ENCODE results near the gene ANTXR2.
A peak's percentile ranks its signal among the peaks of the same experiment; 100 is the strongest.

The ANTXR2 gene

GRCh38 chr4:79987401-79987800 lies 85.6 kb downstream of the ANTXR2 start:
- no peak for DNase-seq

GRCh38 chr4:79983431-79983830 lies 89.6 kb downstream of the ANTXR2 start:
- no peak for DNase-seq

- DNase-seq: no peak
Observed at GRCh38 chr4:79982601-79983322, 90.3 kb downstream of the ANTXR2 start.

GRCh38 chr4:79980448-79980847 lies 92.6 kb downstream of the ANTXR2 start:
- no peak for DNase-seq

GRCh38 chr4:79979785-79980437 lies 93.1 kb downstream of the ANTXR2 start:
- no peak for DNase-seq

- no peak for DNase-seq
Observed at GRCh38 chr4:79977131-79977840, 95.7 kb downstream of the ANTXR2 start.

- peak; percentile 85 for DNase-seq
Observed at GRCh38 chr4:79964400-79965211, 108.4 kb downstream of the ANTXR2 start.

GRCh38 chr4:79964020-79964399 lies 109.0 kb downstream of the ANTXR2 start:
- no peak for DNase-seq

GRCh38 chr4:79959652-79960051 lies 113.4 kb downstream of the ANTXR2 start:
- DNase-seq: no peak

GRCh38 chr4:79958466-79959264 lies 114.4 kb downstream of the ANTXR2 start:
- DNase-seq: no peak

GRCh38 chr4:79949178-79949577 lies 123.9 kb downstream of the ANTXR2 start:
- no peak for DNase-seq

- no peak for DNase-seq
Observed at GRCh38 chr4:79948739-79949138, 124.3 kb downstream of the ANTXR2 start.

- DNase-seq: no peak
Observed at GRCh38 chr4:79948261-79948660, 124.8 kb downstream of the ANTXR2 start.

- DNase-seq: no peak
Observed at GRCh38 chr4:79947386-79947785, 125.6 kb downstream of the ANTXR2 start.

- peak; percentile 3 for DNase-seq
Observed at GRCh38 chr4:79935274-79935673, 137.8 kb downstream of the ANTXR2 start.

- DNase-seq: no peak
Observed at GRCh38 chr4:79934660-79935059, 138.4 kb downstream of the ANTXR2 start.

- DNase-seq: no peak
Observed at GRCh38 chr4:79927931-79928330, 145.1 kb downstream of the ANTXR2 start.

- no peak for DNase-seq
Observed at GRCh38 chr4:79923281-79923680, 149.7 kb downstream of the ANTXR2 start.

GRCh38 chr4:79922011-79922410 lies 151.0 kb downstream of the ANTXR2 start:
- no peak for DNase-seq

GRCh38 chr4:79920163-79920853 lies 152.7 kb downstream of the ANTXR2 start:
- DNase-seq: no peak

- DNase-seq: no peak
Observed at GRCh38 chr4:79918292-79918691, 154.7 kb downstream of the ANTXR2 start.
